ENCODE data around the gene FRMPD1.
A peak's percentile ranks its signal among the peaks of the same experiment; 100 is the strongest.
"Not testable (repeated sequence)": the region's sequence is repeated elsewhere in the genome, so short reads cannot be mapped to it uniquely, and the experiment has no call there.

FRMPD1 gene

DNA sequence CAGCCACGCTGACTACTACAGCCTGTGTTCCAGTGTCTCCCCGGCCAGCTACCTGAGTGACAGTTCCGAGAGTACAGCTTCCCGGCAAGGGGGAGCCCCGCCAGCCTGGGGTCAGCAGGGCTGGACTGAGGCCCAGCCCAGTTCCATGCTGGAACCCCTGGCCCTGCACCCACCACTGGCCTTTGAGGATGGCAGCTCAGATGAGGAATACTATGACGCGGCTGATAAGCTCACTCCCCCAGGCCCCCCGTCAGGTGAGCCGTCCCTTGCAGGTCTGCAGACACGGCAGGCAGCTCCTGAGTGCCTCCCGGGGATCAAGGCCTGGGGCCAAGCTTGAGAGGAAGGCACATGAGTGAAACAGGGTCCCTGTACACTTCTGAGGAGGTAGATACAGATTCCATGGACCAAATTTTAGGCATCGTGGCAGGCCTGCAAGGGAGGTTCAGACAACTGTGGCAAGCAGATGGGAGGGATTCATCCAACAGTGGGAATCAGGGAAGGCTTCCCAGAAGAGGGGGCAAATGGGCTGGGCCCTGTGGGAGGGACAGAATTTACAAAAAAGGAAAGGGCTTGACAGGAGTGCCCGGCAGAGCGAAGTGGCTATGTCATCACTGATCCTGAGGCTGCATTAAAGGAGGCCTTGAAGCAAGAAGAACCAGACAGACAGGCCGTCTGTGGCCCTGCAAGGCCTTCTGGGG is 90.0 kb downstream of the FRMPD1 start:
- no peak for DNase-seq (ENCODE audit: low read depth)

DNA sequence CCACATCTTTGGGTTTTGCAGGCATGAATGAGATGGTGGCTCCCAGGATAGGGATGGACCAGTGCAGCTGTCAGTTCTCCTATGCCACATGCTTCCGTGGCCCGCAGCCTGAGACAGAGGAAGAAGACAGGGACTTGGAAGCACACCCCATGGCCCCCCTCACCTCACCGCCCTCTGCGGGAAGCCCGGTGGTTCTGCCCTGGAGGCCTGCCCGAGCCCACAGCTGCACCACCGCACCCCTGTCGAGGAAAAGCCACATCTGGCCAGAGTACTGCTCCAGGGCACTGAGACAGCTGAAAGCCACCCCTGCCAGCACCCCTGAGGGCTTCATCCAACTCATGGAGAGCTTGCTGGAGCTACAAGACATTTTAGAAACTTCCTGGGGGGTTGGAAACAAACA is 95.2 kb downstream of the FRMPD1 start:
- no peak for DNase-seq (ENCODE audit: low read depth)

GRCh38 chr9:37746448-37747270 is 95.9 kb downstream of the FRMPD1 start:
- DNase-seq (ENCODE audit: low read depth) = no peak

- DNase-seq (ENCODE audit: low read depth) = peak; percentile 11
Measured at GRCh38 chr9:37747271-37747753, 96.6 kb downstream of the FRMPD1 start.

DNA sequence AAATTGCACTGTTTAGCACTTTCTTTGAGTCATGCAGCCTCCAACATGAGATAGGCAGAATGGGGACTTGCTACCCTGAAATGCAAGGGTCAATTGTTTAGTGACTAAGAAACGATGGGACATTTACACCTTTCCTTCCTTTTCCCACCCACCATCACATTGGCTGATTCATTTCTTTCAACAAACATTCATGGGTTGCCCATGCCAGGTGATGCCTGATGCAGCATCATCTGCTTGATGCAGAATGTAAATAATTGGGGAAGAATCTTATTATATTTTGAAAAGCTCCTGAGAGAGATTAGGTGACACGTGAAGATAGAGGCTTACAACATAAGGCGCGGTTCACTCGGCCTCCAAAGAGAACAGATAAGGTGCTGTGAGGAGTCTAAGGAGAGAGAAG is 98.4 kb downstream of the FRMPD1 start:
- no peak for DNase-seq (ENCODE audit: low read depth)

- DNase-seq (ENCODE audit: low read depth) = no peak
Measured at GRCh38 chr9:37751186-37751585, 100.4 kb downstream of the FRMPD1 start.

GRCh38 chr9:37751704-37752103 is 101.0 kb downstream of the FRMPD1 start:
- DNase-seq (ENCODE audit: low read depth) = not testable (repeated sequence)

GRCh38 chr9:37752112-37752511 is 101.4 kb downstream of the FRMPD1 start:
- not testable (repeated sequence) for DNase-seq (ENCODE audit: low read depth)

- DNase-seq (ENCODE audit: low read depth) = no peak
Measured at GRCh38 chr9:37752642-37753488, 102.1 kb downstream of the FRMPD1 start.

- DNase-seq (ENCODE audit: low read depth) = peak; percentile 42
Measured at GRCh38 chr9:37753489-37754190, 102.9 kb downstream of the FRMPD1 start, which contains the start of gene TRMT10B. Gene TRMT10B (plus strand): TSS chr9:37753805. CDS start chr9:37761932, 8,127 bp downstream.

DNA sequence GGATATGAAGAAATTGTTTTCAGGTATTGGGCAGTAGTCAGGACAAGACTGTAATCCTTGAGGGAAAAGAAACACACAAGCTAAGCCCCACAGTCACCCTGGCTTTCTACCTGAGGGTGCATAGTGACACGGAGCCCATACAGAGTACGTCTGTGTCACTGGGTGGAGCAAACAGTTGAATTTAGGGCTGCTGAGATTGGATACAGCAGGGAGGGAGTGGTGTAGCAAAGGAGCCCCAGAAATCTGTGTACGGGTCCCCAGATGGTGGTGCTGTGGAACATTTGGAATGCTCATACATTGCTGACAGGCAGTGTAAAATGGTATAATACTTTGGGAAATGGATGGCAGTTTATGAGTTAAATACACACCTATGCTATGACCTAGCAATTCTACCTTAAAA is 108.0 kb downstream of the FRMPD1 start:
- no peak for DNase-seq (ENCODE audit: low read depth)

GRCh38 chr9:37760416-37761161 is 109.8 kb downstream of the FRMPD1 start:
- no peak for DNase-seq (ENCODE audit: low read depth)

- DNase-seq (ENCODE audit: low read depth) = no peak
Measured at GRCh38 chr9:37761511-37761910, 110.8 kb downstream of the FRMPD1 start.

- not testable (repeated sequence) for DNase-seq (ENCODE audit: low read depth)
Measured at GRCh38 chr9:37765263-37765662, 114.5 kb downstream of the FRMPD1 start.

DNA sequence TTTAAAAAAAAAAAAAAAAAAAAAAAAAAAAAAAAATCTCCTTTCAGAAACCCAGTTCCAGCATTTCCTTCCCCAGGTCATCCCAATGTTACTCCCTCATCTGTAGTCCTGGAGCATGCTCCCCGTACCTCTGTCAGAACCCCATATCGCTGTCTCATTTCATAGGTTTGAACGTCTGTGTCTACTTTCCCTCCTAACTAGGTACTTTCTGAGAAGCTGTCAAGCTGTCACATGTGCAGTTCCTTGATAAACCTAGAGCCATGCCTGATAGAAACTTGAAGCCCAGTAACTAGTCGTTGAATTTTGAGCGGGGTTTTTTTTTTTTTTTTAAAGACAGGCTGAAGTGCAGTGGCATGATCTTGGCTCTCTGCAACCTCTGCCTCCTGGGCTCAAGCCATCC is 118.6 kb downstream of the FRMPD1 start:
- no peak for DNase-seq (ENCODE audit: low read depth)

- no peak for DNase-seq (ENCODE audit: low read depth)
Measured at GRCh38 chr9:37769995-37770394, 119.2 kb downstream of the FRMPD1 start.

DNA sequence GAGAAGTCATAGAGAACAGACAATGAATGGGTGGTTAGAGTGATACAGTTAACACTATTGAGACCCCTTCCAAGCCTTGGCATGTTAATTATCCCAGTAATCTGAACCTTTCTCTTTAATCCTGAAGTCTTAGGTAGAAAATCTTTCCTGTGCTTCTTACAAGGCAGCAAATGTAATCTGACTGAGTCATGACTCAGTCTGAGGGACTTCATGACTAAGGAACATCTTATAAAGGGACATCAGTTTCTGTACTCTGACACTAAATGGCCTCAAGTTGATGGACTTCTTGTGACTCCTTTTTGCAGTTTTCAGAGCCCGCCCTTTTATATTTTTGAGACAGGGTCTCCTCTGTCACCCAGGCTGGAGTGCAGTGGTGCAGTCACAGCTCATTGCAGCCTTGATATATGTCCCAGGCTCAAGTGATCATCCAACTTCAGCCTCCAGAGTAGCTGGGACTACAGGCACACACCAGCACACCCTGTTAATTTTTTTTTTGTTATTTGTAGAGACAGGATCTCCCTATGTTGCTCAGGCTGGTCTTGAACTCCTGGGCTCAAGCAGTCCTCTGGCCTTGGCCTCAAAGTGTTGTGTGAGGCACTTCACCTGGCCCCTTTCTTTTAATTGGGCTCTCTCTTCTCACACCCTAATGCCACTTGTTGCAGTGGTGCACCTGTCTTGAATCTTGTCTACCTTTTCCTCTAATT is 124.6 kb downstream of the FRMPD1 start:
- DNase-seq (ENCODE audit: low read depth) = no peak

- no peak for DNase-seq (ENCODE audit: low read depth)
Measured at GRCh38 chr9:37776328-37776727, 125.6 kb downstream of the FRMPD1 start.

- DNase-seq (ENCODE audit: low read depth) = no peak
Measured at GRCh38 chr9:37778534-37778933, 127.8 kb downstream of the FRMPD1 start.

- DNase-seq (ENCODE audit: low read depth) = no peak
Measured at GRCh38 chr9:37784291-37784615, 133.5 kb downstream of the FRMPD1 start.

All from activated T-helper 1 cell treated with Interleukin-2 at 50 U/mL for 16 hours (primary cell).